Mucosa of rectum (tissue), 2 donors: ENCODE results near the gene ZBTB42.

ENCODE experiments used
- H3K27ac ChIP-seq, 2 donors: one replicate each; pipeline ENCODE4 v1.7.0; 2013; ENCODE audit warnings: inconsistent platforms in 2 of 2, low read depth in 2 of 2, low read length in 2 of 2
- H3K27me3 ChIP-seq, 2 donors: one replicate each; pipeline ENCODE4 v1.7.0; 2013; ENCODE audit warnings: low read length in 2 of 2; ENCODE audit not compliant: control insufficient read depth in 2 of 2, insufficient read depth in 2 of 2
- H3K36me3 ChIP-seq, 2 donors: one replicate each; pipeline ENCODE4 v1.7.0; 2013; ENCODE audit warnings: low read length in 2 of 2; ENCODE audit not compliant: control insufficient read depth in 2 of 2, insufficient read depth in 2 of 2
- H3K4me1 ChIP-seq, 2 donors: one replicate each; pipeline ENCODE4 v1.7.0; 2013; ENCODE audit warnings: low read length in 2 of 2, mild to moderate bottlenecking in 1 of 2; ENCODE audit not compliant: control insufficient read depth in 2 of 2, insufficient read depth in 2 of 2
- H3K4me3 ChIP-seq, 2 donors: one replicate each; pipeline ENCODE4 v1.7.0; 2013; ENCODE audit warnings: low read length in 2 of 2
- H3K9ac ChIP-seq, 2 donors: one replicate each; pipeline ENCODE4 v1.7.0; 2013; ENCODE audit warnings: low read length in 2 of 2, low read depth in 1 of 2, mild to moderate bottlenecking in 1 of 2
- H3K9me3 ChIP-seq, 2 donors: one replicate each; pipeline ENCODE4 v1.7.0; 2013; ENCODE audit warnings: low read length in 2 of 2; ENCODE audit not compliant: control insufficient read depth in 2 of 2
- donor health status: healthy.
- donor health status: Normal muscosa, but diverticular disease.

Gene ZBTB42

GRCh38 chr14:104795781-104796686, 4.9 kb upstream of the ZBTB42 start:
- Histone ChIP-seq H3K4me3 (peak overlapping the region; percentile 50 to 62), H3K27me3 (no peaks in the 10 kb centered on the region), H3K9ac (peak overlapping the region; percentile 60 to 80), H3K4me1 (peaks cover 42 to 61% of the 10 kb centered on the region in 2 donors), H3K27ac (peak overlapping the region; percentile 79 to 84), H3K9me3 (no peaks in the 10 kb centered on the region), H3K36me3 (peaks cover 0 to 6% of the 10 kb centered on the region in 2 donors)

- Histone ChIP-seq H3K36me3 (peaks cover 0 to 1% of the 10 kb centered on the region in 2 donors), H3K4me3 (no peak overlapping the region), H3K27ac (peak overlapping the region in 1 of 2 donors; percentile 84), H3K4me1 (peaks cover 48 to 65% of the 10 kb centered on the region in 2 donors), H3K9me3 (no peaks in the 10 kb centered on the region), H3K27me3 (no peaks in the 10 kb centered on the region), H3K9ac (peak overlapping the region in 1 of 2 donors; percentile 80)
Observed at GRCh38 chr14:104796687-104797081, 4.2 kb upstream of the ZBTB42 start.

- Histone ChIP-seq H3K36me3 (no peaks in the 10 kb centered on the region), H3K9ac (peak overlapping the region in 1 of 2 donors; percentile 42), H3K27me3 (no peaks in the 10 kb centered on the region), H3K4me1 (peaks cover 50 to 69% of the 10 kb centered on the region in 2 donors), H3K4me3 (no peak overlapping the region), H3K27ac (peak overlapping the region; percentile 56 to 60), H3K9me3 (no peaks in the 10 kb centered on the region)
Observed at GRCh38 chr14:104797115-104798044, 3.5 kb upstream of the ZBTB42 start.

- H3K27ac ChIP-seq = peak overlapping the region; percentile 89 to 90
- H3K9ac ChIP-seq = peak overlapping the region in 1 of 2 donors; percentile 24
- no peak overlapping the region for H3K4me3 ChIP-seq
- no peaks in the 10 kb centered on the region for H3K27me3 ChIP-seq
- no peaks in the 10 kb centered on the region for H3K9me3 ChIP-seq
- H3K4me1 ChIP-seq = peaks cover 48 to 58% of the 10 kb centered on the region in 2 donors
- no peaks in the 10 kb centered on the region for H3K36me3 ChIP-seq
Observed at GRCh38 chr14:104798300-104799243, 2.3 kb upstream of the ZBTB42 start.

GRCh38 chr14:104799244-104800014, 1.5 kb upstream of the ZBTB42 start:
- H3K9me3 ChIP-seq = no peaks in the 10 kb centered on the region
- H3K4me3 ChIP-seq = peak overlapping the region; percentile 69 to 74
- H3K36me3 ChIP-seq = no peaks in the 10 kb centered on the region
- H3K27me3 ChIP-seq = no peaks in the 10 kb centered on the region
- peak overlapping the region; percentile 89 to 90 for H3K27ac ChIP-seq
- peaks cover 40 to 50% of the 10 kb centered on the region in 2 donors for H3K4me1 ChIP-seq
- H3K9ac ChIP-seq = peak overlapping the region; percentile 86 to 89

- Histone ChIP-seq H3K27me3 (no peaks in the 10 kb centered on the region), H3K36me3 (no peaks in the 10 kb centered on the region), H3K4me1 (peaks cover 38 to 46% of the 10 kb centered on the region in 2 donors), H3K4me3 (peak overlapping the region; percentile 69 to 74), H3K9ac (peak overlapping the region; percentile 86 to 89), H3K27ac (peak overlapping the region; percentile 89 to 90), H3K9me3 (no peaks in the 10 kb centered on the region)
Observed at GRCh38 chr14:104800015-104800770, 708 bp upstream of the ZBTB42 start.

- H3K27me3 ChIP-seq = no peaks in the 10 kb centered on the region
- H3K9me3 ChIP-seq = no peaks in the 10 kb centered on the region
- H3K27ac ChIP-seq = peak overlapping the region; percentile 84 to 87
- H3K9ac ChIP-seq = peak overlapping the region; percentile 60 to 76
- peaks cover 31 to 38% of the 10 kb centered on the region in 2 donors for H3K4me1 ChIP-seq
- H3K36me3 ChIP-seq = no peaks in the 10 kb centered on the region
- peak overlapping the region; percentile 67 to 74 for H3K4me3 ChIP-seq
Observed at GRCh38 chr14:104801520-104802393, 856 bp downstream of the ZBTB42 start.
